Endothelial cell of umbilical vein (primary cell): ENCODE results near the gene C17orf100. TPM values are rescaled to one million over a fixed set of nuclear protein-coding genes. Genes with fewer than 3 reads are reported as not detected.

Source experiments
- BruUV-seq: library from RNA; stranded (reverse); fragments of 400-500 nt; replicated peaks from 2 replicates; lab custom pipeline; 2021; lab: Mats Ljungman, UMichigan
- CTCF ChIA-PET: fragments of 300-600, 350-600 bp; sonication (Branson Sonifier 250); formaldehyde crosslinking; loops from one replicate; lab custom pipeline; 2021; ENCODE audit warnings: antibody characterized with exemption, inconsistent platforms; lab: Charles Lee
- POLR2A ChIA-PET: fragments of 300-600, 350-600 bp; sonication (Branson Sonifier 250); formaldehyde crosslinking; loops from one replicate; lab custom pipeline; 2021; ENCODE audit warnings: antibody characterized with exemption, inconsistent platforms; lab: Charles Lee
- DNase-seq: peaks from one replicate; pipeline ENCODE4 v3.0.0-alpha.2; 2011; ENCODE audit warnings: low read depth, low spot score
- FAIRE-seq: peaks from 2 replicates; lab custom pipeline; 2011; peaks lifted over from hg19 to GRCh38; lab: Jason Lieb, UNC
- H2AFZ ChIP-seq: 2 replicates; pipeline ENCODE4 v1.6.0; 2012; ENCODE audit warnings: low read depth, low read length, control low read depth, inconsistent platforms
- H3K27ac ChIP-seq: 2 replicates; pipeline ENCODE4 v1.5.1; 2011; ENCODE audit warnings: low read depth, mild to moderate bottlenecking, control low read depth, low read length, moderate library complexity; ENCODE audit not compliant: insufficient read depth
- H3K27me3 ChIP-seq, 2 experiments: 2 replicates each; pipeline versions ENCODE4 v1.6.0 to v1.6.1; 2011; ENCODE audit warnings: low read length in 2 of 2, mixed read lengths in 1 of 2; ENCODE audit not compliant: control insufficient read depth in 2 of 2, insufficient read depth in 2 of 2
- H3K36me3 ChIP-seq, 2 experiments: 2 replicates in 1 of 2; 3 replicates in 1 of 2; pipeline ENCODE4 v1.5.1; 2011; ENCODE audit warnings: low read length in 2 of 2, mild to moderate bottlenecking in 1 of 2, moderate library complexity in 1 of 2; ENCODE audit not compliant: control insufficient read depth in 2 of 2, insufficient read depth in 2 of 2; ENCODE audit errors: extremely low read depth in 1 of 2
- H3K4me1 ChIP-seq: 3 replicates; pipeline ENCODE4 v1.5.1; 2011; ENCODE audit warnings: mild to moderate bottlenecking, low read length; ENCODE audit not compliant: control insufficient read depth, insufficient read depth; ENCODE audit errors: extremely low read depth
- H3K4me2 ChIP-seq: 2 replicates; pipeline ENCODE4 v1.6.1; 2011; ENCODE audit warnings: low read length, control low read depth, mixed read lengths; ENCODE audit not compliant: insufficient read depth
- H3K4me3 ChIP-seq, 3 experiments: fragments of 200-600 bp in 1 of 3; sonication (generic), shearing (Covaris generic) in 1 of 3; replicated peaks in 1 of 3; 2 replicates each; pipeline ENCODE4 v1.5.1; 2011 to 2016; ENCODE audit warnings: control low read depth in 3 of 3, low read length in 3 of 3, mild to moderate bottlenecking in 2 of 3, inconsistent platforms in 1 of 3, low read depth in 1 of 3, moderate library complexity in 1 of 3; ENCODE audit not compliant: insufficient read depth in 1 of 3
- H3K79me2 ChIP-seq: 2 replicates; pipeline ENCODE4 v1.6.0; 2012; ENCODE audit warnings: low read length, inconsistent platforms; ENCODE audit not compliant: control insufficient read depth, insufficient read depth
- H3K9ac ChIP-seq: replicated peaks from 2 replicates; pipeline ENCODE3; 2011; ENCODE audit warnings: low read length, control low read depth; ENCODE audit not compliant: insufficient read depth; ENCODE audit errors: extremely low read depth
- H3K9me1 ChIP-seq: replicated peaks from 3 replicates; pipeline ENCODE4 v1.6.0; 2011; ENCODE audit warnings: mild to moderate bottlenecking, low read length; ENCODE audit not compliant: control insufficient read depth, insufficient read depth; ENCODE audit errors: extremely low read depth
- H3K9me3 ChIP-seq: replicated peaks from 2 replicates; pipeline ENCODE4 v1.5.1; 2012; ENCODE audit warnings: low read length, inconsistent platforms; ENCODE audit not compliant: control insufficient read depth, insufficient read depth
- H4K20me1 ChIP-seq: replicated peaks from 2 replicates; pipeline ENCODE3; 2011; ENCODE audit warnings: mild to moderate bottlenecking, low read length; ENCODE audit not compliant: control insufficient read depth, insufficient read depth; ENCODE audit errors: extremely low read depth
- CTCF ChIP-seq, 2 donors: IDR thresholded peaks; 1 replicate in 1 of 2; 2 replicates in 1 of 2; pipeline ENCODE4 v1.5.1; 2011; ENCODE audit warnings: low read length in 2 of 2, mild to moderate bottlenecking in 2 of 2, moderate library complexity in 2 of 2, control low read depth in 1 of 2, inconsistent platforms in 1 of 2, low read depth in 1 of 2; ENCODE audit not compliant: insufficient read depth in 1 of 2; ENCODE audit errors: extremely low read depth in 1 of 2
- EZH2 ChIP-seq: IDR thresholded peaks from 2 replicates; pipeline ENCODE4 v1.6.1; 2012; ENCODE audit warnings: borderline replicate concordance, low read depth, mild to moderate bottlenecking, moderate library complexity, low read length, inconsistent platforms; ENCODE audit not compliant: severe bottlenecking
- FOS ChIP-seq: IDR thresholded peaks from 2 replicates; pipeline ENCODE4 v1.6.1; 2011; ENCODE audit warnings: mild to moderate bottlenecking, low read length, moderate library complexity, borderline replicate concordance; ENCODE audit not compliant: insufficient read depth
- GATA2 ChIP-seq: IDR thresholded peaks from 2 replicates; pipeline ENCODE4 v1.7.0; 2011; ENCODE audit warnings: low read depth, mild to moderate bottlenecking, moderate library complexity, mixed read lengths, low read length; ENCODE audit not compliant: insufficient read length, insufficient read depth
- JUN ChIP-seq: IDR thresholded peaks from 2 replicates; pipeline ENCODE4 v1.6.1; 2011; ENCODE audit warnings: borderline replicate concordance, low read depth; ENCODE audit not compliant: insufficient read length, insufficient read depth
- MYC ChIP-seq: IDR thresholded peaks from one replicate; pipeline ENCODE4 v1.6.1; 2011; ENCODE audit warnings: mild to moderate bottlenecking, low read depth, low read length
- POLR2A ChIP-seq: IDR thresholded peaks from 2 replicates; pipeline ENCODE4 v1.6.1; 2012; ENCODE audit warnings: low read depth, mild to moderate bottlenecking, control low read depth, low read length
- POLR2AphosphoS5 ChIP-seq: IDR thresholded peaks from 2 replicates; pipeline ENCODE4 v1.6.1; 2012; ENCODE audit warnings: low read depth, mild to moderate bottlenecking, control low read depth, low read length, moderate library complexity; ENCODE audit not compliant: insufficient read depth
- dilution Hi-C: fragments of 300-500 bp; cut with MboI; formaldehyde crosslinking; loops from one replicate; pipeline ENCODE4 v1.15.0; 2019; ENCODE audit warnings: low sequenced_read_pairs; ENCODE audit not compliant: extremely low pct_ligation_motif_present
- intact Hi-C: fragments of 100-400 bp; cut with micrococcal nuclease; formaldehyde crosslinking; loops from one replicate; pipeline ENCODE4 v1.10.0; 2022
- polyA plus RNA-seq, 4 experiments: library from polyadenylated mRNA; depleted of rRNA in 3 of 4; stranded (reverse) in 3 of 4; unstranded in 1 of 4; fragments of >200 nt; gene quantifications; 2 replicates each; pipeline versions ENCODE4 v1.2.1 to v1.2.3, GENCODE V29; 2011 to 2012; ENCODE audit warnings: missing spikeins in 1 of 4
- total RNA-seq: library from RNA; stranded (reverse); gene quantifications from 2 replicates; pipeline ENCODE4 v1.2.3, GENCODE V29; 2021
- TF ChIP-seq, protein P1 (sequence below): IDR thresholded peaks from 2 replicates; pipeline ENCODE4 v1.6.1; 2011; ENCODE audit not compliant: insufficient read depth, insufficient read length

The C17orf100 gene
- total and polyA plus RNA-seq, 2 donors (not counting 3 experiments of a cell fraction or from before 2014, with no cell fraction given), result 0.99 to 1.4 TPM

- no peak overlapping the region for H3K4me2 ChIP-seq
- no TSS peak for BruUV-seq
- no peak overlapping the region for H3K9ac ChIP-seq
- TF ChIP-seq GATA2 (no peak), JUN (no peak), POLR2A (no peak), POLR2AphosphoS5 (no peak), EZH2 (no peak), MYC (no peak), FOS (no peak), CTCF (IDR thresholded peaks at IDR 0.05; ENCODE audit: extremely low read depth in 1 of 2, insufficient read depth in 1 of 2, low read depth in 1 of 2, low read length in 2 of 2) (no peak)
- TF ChIP-seq, protein P1, sequence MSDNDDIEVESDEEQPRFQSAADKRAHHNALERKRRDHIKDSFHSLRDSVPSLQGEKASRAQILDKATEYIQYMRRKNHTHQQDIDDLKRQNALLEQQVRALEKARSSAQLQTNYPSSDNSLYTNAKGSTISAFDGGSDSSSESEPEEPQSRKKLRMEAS, result no peak
- no peaks in the 10 kb centered on the region for H3K36me3 ChIP-seq
- H3K4me3 ChIP-seq, result no peak overlapping the region
- no peak overlapping the region for H3K27ac ChIP-seq
- no peaks in the 10 kb centered on the region for H3K4me1 ChIP-seq
- DNase-seq (no peak), FAIRE-seq (no peak)
- H4K20me1 ChIP-seq, result no peaks in the 10 kb centered on the region
- dilution Hi-C loops, result no loop called here
- H3K79me2 ChIP-seq, result no peaks in the 10 kb centered on the region
- H2AFZ ChIP-seq, result no peak overlapping the region
- no peaks in the 10 kb centered on the region for H3K9me1 ChIP-seq
- ChIA-PET CTCF (no interaction called here), POLR2A (no interaction called here)
- peaks cover 0 to 3% of the 10 kb centered on the region in 2 experiments for H3K27me3 ChIP-seq
- no peaks in the 10 kb centered on the region for H3K9me3 ChIP-seq
- intact Hi-C loops, result no loop called here
These were observed 34.5 kb downstream of the C17orf100 start for GRCh38 chr17:6686026-6686425.
